Stimulated activated CD4-positive, alpha-beta T cell treated with anti-CD3 and anti-CD28 coated beads, Interleukin-1b, Interleukin-23, amount 100 ng/mL, for 1 hour (primary cell): ENCODE results near the gene RTF1.

ENCODE experiments used
- DNase-seq, 2 donors: peaks; one replicate each; pipeline ENCODE4 v3.0.0-alpha.2; 2020; ENCODE audit warnings: low read depth in 2 of 2

Gene RTF1

DNA sequence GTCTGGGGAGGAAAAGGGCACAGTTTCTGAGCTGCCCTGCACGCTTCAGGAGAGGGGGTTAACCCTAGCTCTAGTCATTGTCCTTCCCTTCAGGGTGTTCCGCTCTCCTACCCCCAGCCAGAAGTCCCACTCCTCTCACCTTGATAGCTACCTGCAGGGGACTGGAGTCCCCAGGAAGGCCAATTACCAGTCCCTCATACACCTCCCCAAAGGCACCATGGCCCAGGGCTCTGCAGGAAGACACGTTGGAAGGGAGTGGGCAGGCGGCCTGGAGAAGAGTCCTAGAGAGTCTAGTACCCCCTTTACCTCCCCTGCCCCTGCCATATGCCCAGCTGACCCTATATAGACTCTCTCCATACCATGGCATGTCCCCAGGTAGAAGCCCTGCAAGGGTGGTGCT is 88.9 kb downstream of the RTF1 start:
- no peak for DNase-seq

DNA sequence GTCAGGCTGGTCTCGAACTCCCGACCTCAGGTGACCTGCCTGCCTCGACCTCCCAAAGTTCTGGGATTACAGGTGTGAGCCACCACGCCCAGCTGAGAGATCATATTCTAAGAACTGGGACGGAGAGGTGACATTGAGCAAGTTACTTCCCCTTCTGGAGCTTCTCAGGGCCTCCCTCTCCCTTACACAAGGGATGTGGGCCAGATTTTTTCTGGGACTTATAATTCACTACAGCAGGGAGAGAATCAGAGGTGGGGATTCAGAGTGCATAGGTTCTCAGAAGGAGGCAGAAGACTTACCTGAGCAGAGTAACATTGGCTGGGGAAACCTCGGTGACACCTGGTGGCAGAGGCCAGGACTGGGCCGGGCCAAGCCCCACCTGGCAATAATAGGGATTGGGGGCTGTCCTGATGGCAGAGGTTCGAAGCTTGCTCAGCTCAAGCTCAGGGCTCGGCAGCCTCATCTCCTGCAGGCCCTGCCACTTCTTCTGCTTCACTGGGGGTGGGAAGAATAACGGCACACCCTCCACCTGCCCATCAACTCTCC is 90.0 kb downstream of the RTF1 start:
- DNase-seq: no peak

GRCh38 chr15:41507820-41508290 is 91.0 kb downstream of the RTF1 start:
- DNase-seq: no peak

- no peak for DNase-seq
Measured at GRCh38 chr15:41510728-41511127, 93.8 kb downstream of the RTF1 start.

DNA sequence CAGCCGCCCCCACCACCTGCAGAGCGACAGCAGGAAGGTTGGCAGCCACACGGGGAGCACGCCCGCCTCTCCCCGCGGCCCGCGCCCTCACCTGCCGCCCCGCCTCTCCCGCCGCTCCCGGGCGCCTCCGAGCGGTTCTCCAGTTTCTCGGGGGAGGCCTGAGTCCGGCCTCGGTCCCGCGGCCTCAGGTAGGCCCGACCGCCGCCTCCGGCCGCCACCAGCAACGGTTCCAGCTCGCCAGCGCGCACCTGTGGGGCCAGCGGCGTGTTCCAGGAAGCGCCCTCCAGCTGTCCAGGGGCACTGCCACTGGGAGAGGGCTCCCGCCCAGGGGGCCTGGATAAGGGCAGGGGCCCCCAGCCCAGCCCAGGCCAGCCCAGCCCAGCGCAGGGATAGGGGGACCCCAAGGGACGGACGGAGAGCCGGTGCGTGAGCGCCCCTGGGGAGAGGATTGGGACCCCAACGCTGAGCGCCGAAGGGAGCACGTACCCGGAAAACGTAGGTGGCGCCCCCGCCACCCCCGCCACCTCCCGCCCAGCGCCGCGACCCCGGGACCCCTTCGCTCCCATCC is 94.5 kb downstream of the RTF1 start:
- no peak for DNase-seq

DNA sequence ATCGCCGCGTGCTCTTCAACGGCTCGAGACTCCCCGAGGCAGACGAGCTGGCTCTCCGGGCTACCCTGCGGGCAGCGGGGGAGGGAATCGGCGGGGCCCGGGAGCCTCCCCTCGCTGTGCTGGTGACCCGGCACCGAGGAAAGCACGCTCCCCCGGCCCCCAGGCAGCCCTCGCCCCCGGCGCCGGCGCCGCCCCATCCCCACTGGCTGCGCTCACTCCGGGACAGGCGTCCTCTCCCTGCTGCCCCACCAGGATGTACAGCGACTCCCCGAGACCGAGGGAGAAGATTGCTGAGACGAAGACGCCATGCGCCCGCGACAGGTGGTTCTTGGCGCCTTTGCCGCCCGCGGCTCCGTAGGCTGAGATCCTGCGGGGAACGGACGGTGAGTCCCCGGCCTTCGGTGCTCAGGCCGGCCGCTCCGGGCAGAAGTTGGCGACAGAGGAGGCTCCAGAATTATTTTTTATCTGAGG is 95.0 kb downstream of the RTF1 start:
- DNase-seq: no peak

DNA sequence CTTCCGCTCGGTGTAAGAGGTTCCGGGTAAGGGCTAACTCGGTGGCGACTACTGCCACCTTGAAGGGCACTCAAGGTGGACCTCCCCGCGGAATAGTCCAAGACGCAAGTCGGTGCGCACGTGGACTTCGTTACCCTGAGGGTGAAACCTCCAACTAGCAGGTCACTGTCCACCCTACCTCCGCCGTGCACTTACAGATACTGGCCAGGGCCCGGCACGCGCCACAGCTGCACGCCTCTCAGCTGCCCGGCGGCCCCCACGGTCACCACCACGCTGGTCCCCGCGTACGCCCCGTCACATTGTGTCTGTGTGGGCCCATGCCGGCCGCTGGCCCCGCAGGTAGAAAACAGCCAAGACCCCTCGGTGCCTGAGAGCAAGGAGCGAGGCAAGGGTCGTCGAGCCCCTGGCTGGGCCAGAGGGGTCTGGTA is 95.6 kb downstream of the RTF1 start:
- DNase-seq: no peak

DNA sequence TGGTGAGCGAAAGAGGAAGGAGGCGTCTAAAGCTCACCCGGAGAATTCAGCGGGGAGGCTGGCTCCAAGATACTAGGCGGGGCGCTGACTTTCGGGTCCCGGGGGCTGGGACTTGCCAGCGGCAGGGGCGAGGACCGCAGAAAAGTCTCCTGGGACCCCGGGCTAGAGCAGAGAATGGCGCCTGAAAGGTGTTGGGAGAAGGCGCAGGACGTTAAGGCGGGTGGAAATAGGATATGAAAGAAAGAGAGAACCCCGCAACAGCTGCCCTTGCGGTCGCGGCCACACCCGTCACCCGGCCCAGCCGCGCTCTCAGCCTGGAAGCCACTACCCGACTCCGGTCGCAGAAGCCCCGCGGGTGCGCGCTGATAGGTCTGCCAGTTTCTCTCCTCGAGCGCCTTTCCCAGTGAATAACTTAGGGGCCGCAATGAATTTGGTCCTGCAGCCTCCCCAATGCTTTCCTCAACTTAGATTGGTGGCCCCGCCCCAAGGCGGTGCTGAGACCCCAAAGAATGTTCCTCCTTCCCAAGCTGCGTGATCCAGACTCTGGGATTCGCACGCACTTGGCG is 96.1 kb downstream of the RTF1 start:
- DNase-seq: no peak

GRCh38 chr15:41513506-41514227 is 96.8 kb downstream of the RTF1 start, which contains the start of gene LTK:
Gene LTK, minus strand, starts transcription at chr15:41513827. Its CDS starts 118 bp downstream, at chr15:41513709.
- no peak for DNase-seq

DNA sequence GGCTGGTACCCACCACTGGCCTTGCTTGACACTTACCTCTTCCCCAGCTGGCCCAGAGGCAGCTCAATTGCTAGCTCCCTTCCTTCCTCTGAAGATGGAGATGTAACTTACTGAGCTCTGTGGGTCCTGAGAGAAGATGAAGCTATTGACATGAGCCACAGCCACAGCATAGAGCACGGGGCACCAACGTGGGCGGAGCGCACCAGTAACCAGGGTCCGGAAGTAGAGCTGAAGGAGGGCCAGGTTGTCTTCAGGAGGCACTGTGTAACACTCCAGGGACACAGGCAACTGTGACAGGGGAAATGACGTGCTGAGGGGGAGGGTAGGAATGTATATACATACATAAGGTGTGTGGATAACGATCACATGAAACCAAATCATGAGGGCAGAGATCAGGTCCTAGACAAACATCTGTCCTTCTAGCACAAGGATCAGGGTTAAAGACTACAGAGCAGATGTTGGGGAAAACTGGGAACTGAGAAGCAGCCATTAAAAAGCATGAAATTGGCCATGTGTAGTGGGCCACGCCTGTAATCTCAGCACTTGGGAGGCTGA is 101.1 kb downstream of the RTF1 start:
- no peak for DNase-seq

- no peak for DNase-seq
Measured at GRCh38 chr15:41520636-41521035, 103.7 kb downstream of the RTF1 start.

DNA sequence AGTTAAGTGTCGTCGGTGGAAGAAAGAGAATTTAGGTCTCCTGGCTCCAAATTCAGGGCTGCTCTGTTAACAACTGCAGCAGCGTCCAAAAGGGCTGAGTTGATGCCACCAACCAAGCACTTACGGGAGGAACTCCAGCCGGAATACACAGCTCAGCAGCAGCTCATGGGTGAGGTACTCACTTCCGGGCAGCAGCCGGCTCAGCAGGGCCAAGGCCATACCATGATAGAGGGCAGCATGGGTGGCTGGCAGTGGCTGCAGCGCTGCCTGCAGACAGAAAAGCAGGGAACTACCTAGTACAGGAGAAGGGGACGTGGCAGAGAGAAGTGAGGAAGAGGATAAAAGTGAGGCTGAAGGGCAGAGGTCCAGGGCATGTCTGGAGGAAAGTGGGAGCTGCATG is 104.7 kb downstream of the RTF1 start:
- no peak for DNase-seq

DNA sequence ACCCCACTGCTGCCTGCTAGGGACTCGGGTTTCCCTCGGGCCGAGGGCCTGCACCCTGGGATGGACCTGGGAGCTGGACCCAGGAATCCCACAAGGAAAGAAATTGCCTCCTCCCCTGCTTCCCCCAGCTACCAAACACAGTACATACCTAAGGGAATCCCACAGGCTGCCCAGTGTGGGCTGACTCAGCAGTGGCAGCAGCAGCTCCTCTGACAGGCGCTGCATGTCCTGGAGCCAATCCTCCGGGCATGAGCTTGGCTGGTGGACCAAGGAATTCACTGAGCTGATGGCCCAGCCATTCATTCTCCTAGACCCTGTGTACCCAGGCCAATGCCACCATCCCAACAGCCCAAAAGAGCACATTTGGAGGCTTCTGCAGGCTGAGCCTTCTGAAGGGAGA is 106.2 kb downstream of the RTF1 start:
- DNase-seq: no peak

DNA sequence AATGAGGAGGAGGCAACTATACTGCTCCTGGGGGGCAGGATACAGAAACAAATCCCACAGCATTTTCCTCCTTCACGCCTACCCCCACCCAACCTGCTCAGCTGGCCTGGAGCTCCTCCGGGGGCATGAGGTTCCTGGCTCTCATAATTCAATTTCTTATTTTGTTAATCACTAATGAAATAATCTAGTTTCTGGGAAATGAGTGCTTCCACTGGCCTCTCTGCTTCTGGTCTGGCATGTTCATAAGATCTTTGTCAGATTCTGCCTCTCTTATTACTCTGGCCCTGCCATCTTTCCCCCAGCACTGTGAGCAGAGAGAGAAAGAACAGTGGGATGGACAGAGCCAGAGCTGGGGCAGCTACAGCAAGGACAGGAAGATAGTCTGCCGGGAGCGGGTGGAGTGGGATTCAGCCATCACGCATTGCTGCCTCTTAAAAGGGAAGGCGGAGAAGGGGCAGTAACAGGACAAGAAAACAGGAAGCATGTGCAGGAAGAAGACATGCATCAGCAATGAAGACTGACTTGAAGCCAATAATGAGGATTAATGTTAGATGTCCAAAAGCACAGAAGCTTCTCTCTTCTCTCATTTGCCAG is 113.6 kb downstream of the RTF1 start:
- no peak for DNase-seq
